Dermis blood vessel endothelial cell (primary cell): ENCODE results near the gene DND1. TPM values are rescaled to one million over a fixed set of nuclear protein-coding genes. Genes with fewer than 3 reads are reported as not detected.
"Not testable (repeated sequence)": the region's sequence is repeated elsewhere in the genome, so short reads cannot be mapped to it uniquely, and the experiment has no call there.

Experiments used
- DNase-seq: peaks from one replicate; pipeline ENCODE4 v3.0.0; 2010
- total RNA-seq: library from RNA; depleted of rRNA; stranded (reverse); fragments of >200 nt; gene quantifications from 2 replicates; pipeline ENCODE4 v1.2.3, GENCODE V29; 2014

DND1 gene
- 0.14 and 0.68 TPM in 2 replicates for total RNA-seq

DNA sequence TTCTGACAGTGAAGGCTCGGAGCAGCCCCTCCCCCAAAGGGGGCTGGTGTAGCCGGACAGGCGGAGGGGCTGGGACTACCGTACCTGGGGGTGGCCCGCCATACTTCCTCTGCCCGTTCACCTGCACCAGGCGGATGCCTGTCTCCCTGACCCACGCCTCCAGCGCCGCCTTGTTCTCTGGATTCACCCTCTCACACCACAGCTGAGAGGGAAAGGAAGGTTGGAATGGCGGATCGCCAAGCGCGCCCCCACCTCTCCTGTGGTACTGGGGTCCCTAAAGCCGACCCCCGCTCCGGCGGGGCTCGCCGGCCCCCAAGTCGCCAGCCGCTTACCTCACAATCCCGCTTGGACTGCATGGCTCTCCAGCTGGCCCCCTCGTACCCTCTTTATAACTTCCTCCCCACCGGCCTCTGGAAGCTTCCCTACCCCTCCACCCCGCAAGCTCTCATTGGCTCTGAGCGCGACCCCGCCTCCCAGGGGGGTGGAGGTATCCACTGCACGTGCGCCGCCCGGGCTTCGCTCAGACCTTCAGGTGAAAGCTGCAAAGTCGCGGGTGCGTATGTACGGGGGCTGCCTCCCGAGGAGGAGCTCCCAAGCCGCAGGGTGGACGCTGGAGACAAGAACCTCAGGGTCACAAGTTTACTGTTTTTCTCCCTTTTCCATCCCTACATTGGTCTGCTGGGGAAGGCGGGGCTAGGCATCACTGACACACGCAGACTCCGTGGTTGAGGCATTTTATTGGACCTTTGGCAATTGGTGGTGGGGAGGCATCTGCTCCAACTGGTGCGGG, at the start of gene DND1:
DND1 (minus strand) TSS at position 390 of the 790 bp plus-strand sequence; CDS start at position 356, 34 bp downstream.
- DNase-seq, result no peak

DNA sequence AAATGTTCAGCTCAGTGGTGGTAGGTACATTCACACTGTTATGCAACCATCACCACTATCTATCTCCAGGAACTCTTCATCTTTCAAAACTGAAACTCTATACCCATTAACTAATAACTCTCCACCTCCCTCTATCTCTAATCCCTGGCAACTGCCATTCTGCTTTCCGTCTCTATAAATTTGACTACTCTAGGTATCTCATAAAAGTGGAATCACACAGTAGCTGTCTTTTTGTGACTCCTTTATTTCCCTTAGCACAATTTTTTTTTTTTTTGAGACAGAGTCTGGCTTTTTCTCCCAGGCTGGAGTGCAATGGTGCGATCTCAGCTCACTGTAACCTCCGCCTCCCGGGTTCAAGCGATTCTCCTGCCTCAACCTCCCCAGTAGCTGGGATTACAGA, 48.0 kb upstream of the DND1 start:
- not testable (repeated sequence) for DNase-seq

DNA sequence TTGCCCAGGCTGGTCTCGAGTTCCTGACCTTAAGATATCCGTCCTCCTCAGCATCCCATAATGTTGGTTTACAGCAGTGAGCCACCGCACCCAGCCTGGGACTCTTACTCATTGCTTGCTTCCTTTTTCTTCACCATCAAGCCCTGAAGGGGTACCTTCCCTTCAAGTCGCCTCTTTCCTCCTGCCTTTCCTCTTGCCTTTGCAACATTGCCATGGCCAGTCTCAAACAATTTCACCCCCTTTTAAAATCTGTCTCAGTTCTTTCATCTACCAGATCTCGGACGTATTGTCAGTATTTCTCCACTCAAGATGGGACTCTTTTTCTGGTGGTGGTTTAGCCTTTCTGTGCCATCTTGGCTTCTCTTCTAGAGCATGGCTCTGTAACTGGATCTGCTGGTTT, 47.4 kb upstream of the DND1 start:
- DNase-seq, result not testable (repeated sequence)

DNA sequence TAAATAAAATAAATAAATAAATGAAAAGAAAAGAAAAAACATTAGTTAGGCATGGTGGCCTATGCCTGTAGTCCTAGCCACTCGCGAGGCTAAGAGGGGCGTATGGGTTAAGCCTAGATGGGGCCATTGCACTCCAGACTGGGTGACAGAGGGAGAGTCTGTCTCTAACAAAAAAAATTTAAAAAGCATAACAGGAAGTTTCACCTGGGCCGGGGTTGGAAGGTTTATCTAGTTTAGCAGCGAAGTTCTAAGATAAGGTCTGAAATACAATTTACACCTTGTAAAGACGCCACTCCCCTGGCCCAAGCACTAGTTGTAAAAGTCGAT, 44.9 kb upstream of the DND1 start:
- DNase-seq, result no peak

DNA sequence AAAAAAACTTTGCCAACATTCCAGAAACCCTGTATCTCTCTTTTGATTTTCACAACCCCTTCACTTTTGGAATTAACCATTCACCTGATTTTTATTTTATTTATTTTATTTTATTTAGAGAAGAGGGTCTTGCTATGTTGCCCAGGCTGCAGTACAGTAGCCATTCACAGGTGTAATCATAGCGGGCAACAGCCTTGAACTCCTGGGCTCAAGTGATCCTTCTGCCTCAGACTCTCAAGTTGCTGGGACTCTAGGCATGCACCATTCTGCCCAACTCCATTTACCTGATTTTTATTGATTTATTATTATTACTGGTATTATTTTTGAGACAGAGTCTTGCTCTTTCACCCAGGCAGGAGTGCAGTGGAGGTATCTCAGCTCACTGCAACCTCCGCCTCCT, 42.9 kb upstream of the DND1 start:
- not testable (repeated sequence) for DNase-seq

DNA sequence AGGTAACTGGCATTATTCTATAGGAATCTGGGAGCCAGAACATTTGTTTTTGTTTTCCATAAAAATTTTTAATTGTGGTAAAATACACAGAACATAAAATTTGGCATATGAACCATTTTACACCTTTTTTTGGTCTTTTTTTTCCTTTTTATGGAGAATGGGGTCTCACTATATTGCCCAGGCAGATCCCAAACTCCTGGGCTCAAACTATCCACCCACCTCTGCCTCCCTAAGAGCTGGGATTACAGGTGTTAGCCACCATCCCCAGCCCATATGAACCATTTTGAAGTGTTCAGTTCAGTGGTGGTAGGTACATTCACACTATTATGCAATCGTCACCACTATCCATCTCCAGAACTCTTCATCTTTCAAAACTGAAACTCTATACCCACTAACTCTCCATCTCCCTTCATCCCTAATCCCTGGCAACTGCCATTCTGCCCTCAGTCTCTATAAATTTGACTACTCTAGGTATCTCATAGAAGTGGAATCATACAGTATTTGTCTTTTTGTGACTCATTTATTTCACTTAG, 40.3 kb upstream of the DND1 start:
- DNase-seq, result no peak

DNA sequence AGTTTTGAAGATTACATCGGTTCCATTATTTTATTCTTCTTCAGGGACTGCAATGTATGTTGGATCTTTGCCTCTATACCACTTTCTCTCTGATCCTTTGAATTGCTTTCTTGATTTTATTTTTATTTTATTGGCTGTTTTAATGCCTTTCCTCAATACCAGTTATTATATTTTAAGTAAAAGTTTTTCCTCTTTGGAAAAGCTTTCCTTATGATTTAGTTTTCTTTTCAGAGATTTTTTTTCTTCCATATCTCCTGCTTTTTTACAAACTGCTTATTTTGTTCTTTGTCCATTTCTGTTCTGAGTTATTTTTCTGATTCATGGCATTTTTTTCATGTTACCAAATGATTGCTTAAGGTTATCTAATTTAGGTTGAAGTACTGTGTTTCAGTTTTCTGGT, 38.4 kb upstream of the DND1 start:
- DNase-seq, result no peak

DNA sequence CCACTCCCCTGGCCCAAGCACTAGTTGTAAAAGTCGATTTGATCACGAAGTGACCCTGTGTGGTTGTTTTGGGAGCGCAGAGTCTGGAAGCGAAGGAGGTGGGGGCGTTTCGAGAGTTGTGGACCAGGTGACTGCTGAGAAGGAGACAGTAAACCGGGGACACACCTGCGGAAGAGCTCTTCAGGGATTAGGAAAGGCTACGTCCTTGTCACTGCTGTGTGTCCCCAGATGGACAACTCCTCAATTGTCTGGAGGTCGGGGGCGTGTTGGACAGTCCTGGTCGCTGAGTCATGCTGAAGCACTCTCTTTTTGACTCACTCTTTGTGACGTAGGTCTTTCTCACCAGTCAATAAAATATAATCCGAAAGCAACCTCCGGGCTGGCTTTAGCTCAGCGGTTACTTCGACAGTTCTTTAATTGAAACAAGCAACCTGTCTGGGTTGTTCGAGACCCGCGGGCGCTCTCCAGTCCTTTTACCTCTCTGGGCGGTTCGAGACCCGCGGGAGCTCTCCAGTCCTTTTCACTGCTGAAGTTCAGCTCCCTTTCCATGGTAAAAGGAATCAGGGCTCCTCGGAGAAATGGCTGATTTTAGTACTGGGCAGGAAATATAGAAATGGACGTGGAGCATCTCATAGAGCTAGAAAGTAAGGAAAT, 37.6 kb upstream of the DND1 start:
- DNase-seq, result peak; percentile 98

DNA sequence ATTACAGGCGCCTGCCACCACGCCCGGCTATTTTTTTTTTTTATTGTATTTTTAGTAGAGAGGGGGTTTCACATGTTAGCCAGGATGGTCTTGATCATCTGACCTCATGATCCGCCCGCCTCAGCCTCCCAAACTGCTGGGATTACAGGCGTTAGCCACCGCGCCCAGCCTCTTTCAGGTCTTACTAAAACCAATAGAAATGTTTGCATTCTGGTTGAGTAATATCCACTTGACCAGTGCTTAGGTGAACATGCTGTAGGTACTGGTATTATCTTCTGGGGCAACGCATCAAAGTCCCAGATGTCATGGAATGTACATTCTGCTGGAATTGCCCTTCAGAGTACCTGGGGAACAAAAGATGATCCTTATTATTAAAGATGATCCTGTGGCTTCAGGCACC, 35.4 kb upstream of the DND1 start:
- not testable (repeated sequence) for DNase-seq

DNA sequence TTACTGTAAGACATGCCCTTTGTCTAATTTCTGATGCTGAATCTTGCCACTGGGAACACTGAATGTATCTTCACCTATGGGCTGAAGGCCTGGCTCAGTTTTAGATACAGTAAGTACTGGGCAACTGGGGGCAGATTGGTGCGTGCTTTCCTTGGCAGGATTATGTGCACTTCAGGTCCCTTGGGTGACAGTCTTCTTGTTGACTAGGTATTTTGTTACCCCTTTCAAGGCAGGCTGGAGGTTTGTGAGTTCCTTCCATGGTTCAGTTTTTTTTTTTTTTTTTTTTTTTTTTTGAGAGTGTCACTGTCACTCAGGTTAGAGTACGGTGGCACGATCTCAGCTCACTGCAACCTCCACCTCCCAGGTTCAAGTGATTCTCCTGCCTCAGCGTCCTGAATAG, 34.4 kb upstream of the DND1 start:
- no peak for DNase-seq

DNA sequence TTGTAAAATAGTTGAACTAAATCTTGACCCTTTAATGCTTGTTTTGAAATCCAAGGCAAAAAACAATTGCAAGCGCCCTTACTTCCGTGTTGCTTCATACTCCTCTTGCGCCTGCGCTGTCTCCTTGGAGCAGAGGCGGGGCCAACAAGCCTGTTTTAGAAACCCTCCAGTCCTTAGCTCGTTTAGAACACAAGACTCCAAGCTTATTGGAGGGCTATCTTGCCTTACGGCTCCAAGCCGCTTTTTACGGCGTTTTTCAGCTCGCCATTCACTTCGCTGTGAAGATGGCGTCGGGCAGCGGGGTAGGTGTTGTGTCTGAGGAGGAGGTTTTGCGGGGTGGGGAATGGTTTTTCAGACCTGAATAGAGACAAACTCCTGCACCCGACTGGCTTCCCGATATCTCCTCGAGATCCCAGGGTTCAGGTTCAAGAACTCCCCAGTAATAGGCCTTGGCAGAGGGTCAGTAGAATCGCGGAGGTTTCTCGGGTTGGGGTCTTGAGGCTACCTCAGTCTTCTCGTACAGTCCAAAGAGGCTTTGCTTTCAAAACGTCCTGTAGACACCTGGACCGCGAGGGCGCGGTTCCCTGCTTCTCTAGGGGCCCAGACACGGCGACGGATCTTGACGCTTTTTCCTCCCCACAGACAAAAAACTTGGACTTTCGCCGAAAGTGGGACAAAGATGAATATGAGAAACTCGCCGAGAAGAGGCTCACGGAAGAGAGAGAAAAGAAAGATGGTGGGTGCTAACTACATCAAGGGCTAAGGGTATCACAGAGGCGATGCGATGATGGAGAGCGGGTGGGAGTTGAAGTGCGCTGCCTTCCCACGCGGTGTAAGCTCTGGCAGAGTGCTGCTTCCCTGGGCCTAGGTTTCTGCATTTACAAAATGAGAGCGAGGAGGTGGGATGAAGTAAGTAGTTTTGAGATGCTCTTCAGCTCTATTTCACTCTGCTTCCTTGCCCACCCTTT, 27.1 kb upstream of the DND1 start, which contains the start of gene ZMAT2:
ZMAT2 (plus strand) TSS at position 271 of the 968 bp plus-strand sequence; CDS start at position 285, 14 bp downstream.
- peak; percentile 99 for DNase-seq

DNA sequence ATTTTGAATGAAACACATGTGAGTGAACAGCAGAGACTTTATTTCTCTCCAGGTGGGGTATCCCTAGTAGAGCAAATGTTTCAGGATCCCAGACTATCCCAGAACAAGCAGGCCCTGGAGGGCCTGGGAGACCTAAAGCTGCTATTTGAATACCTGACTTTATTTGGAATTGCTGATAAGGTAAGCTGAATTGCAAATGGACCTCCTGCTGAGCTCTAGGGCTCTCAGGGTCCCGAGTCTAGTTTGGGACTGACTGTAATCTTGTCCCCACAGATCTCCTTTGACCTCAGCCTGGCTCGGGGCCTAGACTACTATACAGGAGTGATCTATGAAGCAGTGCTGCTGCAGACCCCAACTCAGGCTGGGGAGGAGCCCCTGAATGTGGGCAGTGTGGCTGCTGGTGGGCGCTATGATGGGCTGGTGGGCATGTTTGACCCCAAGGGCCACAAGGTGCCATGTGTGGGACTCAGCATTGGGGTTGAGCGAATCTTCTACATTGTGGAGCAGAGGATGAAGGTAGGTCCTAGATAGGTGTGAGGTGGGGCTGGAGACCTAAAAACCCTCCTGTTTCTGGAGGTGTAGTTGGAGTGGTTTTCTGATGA, 23.6 kb upstream of the DND1 start:
- no peak for DNase-seq

DNA sequence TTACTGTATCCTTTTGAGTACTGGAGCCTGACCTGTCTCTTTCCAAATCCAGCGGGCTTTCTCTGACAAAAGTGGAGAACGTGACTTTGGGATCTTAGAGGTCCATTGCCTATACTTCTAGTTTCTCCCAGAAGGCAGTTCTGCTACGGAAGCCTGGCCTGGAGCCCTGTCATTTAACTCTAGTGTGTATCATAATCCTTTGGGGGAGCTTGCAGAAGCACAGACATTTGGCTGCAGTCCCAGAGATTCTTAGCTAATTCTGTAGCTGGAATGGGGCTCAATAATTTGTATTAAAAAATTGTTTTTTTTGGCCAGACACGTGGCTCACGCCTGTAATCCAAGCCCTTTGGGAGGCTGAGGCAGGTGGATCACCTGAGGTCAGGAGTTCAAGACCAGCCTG, 20.9 kb upstream of the DND1 start:
- DNase-seq, result no peak

DNA sequence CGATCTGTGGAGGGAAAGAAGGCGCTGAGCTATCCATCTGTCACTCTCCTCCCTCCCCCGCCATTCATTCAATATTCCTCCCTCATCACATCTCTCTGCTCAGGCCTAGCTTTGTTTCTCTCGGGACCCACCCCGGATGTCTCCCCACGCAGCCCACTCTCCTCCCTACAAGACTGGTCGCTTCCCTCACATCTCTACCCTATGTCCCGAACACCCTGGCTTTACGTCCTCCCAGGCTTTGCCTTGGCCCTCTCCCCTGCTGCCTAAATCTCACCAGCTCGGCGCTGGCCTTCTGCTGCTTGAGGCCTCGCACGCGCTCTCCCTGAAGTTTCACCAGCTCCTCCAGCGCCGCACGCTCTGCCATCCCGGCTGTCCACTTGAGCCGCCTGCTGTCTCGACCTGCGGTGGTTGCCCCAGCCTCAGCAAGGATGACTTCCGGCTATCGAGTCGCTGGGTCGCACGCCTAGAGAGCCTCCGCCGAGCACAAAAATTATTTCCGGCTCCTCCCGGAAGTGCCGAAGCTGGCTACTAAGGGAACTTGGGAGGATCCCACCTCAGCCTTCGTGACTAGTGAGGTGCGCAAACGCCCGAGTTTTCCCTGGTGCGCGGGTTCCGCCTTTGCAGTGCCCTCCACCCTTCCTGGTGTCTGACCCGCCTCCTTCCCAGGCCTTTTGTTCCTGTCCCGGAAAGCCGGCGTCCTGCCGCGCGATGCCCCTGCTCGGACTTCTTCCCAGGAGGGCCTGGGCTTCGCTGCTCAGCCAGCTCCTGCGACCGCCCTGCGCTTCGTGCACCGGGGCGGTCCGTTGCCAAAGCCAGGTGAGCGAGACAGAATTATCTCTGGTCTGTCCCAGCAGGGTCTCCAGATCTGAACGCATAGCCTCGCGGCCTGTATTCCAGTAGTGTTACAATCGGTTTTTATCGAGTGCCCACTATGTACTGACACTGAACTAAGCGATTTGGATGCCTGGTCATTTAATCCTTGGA, 17.9 kb upstream of the DND1 start, which contains the start of the genes HARS1 and HARS2:
HARS1 (minus strand) TSS at position 430 of the 984 bp plus-strand sequence; CDS start at position 364, 66 bp downstream.
HARS2 (plus strand) TSS at position 515 of the 984 bp plus-strand sequence; CDS start at position 709, 194 bp downstream.
- peak; percentile 95 for DNase-seq

DNA sequence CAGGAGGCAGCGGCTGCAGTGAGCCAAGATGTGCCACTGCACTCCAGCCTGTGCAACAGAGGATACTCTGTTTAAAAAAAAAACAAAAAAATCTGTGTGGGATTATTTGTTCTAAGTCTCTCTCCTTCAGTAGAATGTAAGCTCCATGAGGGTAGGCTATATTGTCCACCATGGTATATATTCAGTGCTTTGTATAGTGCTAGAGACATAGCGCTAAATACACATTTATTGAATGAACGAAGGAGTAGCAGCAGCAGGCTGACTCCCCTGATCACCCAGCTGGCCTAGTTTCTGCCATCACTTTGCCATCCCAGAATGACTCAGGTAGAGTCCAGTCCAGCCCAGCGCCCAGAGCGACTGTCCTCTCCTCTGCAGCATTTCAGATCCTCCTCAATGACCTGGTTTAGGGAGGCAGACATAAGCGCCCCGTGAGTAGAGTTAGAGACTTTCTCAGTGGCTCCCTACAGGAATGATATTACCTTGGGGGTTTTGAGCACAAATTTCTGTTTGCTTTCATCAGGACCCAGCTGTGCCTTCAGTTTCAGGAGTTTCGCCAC, 17.1 kb upstream of the DND1 start:
- DNase-seq, result no peak

DNA sequence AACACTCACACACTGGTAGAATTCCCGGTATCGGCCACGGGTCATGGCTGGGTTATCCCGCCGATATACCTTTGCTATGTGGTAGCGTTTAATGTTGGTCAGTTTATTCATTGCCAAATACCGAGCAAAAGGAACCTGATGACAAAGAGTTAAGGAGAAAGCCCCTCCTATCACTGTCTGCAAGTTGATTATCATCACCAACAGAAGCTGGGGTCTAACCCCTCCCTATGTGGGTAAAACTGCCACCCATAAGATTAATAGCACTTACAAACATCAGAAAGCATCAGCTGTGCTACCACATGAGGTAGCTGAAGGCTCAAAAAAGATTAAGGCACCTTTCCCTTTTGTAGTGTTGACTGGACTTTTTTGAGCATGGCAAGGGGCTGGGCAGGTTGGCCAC, 5.6 kb upstream of the DND1 start:
- DNase-seq, result no peak

DNA sequence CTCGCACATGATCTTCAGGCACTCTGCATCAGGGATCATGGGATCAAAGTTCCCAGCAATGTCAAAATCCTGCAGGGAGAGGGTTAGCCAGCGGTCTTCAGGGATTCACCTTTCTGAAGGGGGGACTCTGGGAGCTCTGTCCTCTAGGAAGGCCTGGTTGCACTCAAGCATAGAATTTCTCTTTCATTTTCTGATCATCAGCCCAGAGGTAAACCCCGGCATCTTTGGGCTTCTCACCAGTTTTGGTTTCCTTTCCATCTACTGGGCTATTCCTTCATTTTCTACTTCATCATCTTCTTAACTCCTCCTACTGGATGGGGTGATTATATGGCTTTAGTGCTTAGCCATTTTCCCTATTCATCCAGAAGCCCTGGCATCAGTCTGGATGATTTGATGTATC, 4.6 kb upstream of the DND1 start:
- DNase-seq, result no peak

DNA sequence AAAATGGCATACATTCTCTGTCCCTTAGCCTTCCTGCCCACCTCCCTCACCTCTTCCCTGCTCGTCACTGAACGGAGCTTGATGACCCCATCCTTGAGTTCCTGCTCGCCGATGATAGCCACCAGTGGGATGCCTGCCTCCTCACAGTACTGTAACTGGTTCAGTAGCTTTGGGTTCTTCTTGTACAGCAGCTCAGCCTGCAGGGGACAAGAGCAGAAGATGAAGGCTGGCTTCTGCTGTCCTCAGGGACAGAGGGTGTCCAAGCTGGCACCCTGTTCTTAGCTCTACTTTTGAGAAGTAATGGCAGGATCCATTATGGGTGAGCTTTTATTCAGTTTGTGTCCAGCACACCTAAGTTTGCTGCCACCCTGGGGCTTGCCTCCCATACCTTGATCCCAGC, 1.3 kb upstream of the DND1 start:
- no peak for DNase-seq

DNA sequence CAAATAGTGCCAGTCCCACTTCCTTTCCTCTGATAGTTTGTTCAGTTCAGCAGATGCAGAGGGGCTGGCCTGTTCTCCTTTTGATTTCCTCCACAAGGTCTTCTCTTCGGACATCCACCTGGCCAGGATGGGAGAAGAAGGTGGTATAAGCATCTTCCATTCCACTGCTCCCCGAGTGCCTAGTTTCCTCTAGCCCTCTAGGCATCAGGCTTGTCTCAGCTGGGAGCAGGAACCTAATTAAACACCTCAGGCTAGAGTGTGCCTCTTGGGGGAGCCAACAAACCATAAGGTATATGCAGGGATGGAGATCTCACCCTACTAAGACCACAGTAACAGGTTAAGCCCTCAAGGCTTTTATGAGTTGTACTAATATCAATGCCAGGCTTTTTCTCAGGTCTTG, 835 bp upstream of the DND1 start:
- DNase-seq, result no peak

DNA sequence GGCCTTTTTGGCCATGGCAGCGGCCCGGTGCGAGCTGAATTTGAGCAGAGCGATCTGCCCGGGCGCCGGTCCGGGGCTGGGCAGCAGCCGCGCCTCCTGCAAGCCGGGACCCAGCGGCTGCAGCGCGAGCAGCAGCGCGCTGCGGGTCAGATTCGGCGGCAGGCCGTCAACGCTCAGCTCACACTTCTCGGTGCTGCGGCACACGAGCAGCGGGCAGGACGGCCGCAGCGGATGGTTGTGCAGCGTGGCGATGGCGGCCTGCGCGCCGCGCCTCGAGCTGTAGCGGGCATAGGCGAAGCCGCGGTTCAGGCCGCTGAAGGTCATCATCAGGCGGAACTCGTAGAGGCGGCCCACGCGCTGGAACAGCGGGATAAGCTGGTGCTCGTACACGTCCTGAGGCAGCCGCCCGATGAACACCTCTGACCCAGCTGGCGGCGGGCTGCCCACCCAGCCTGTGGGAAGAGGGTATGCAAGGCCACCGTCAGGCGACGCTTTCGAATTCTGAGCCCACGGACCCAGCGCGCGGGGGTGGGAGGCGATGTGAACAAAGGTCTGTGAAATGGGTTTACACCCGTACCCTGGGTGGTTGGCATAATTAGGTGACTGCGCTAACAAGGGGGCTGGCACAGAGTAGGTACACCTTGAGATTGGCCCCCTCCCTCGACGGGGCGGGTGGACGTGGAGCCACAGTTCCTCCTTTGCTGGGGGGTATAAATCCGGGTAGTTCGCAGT, 755 bp downstream of the DND1 start:
- peak; percentile 36 for DNase-seq
